SH-SY5Y (cell line): ENCODE measurements around the gene COX19.

Experiments used
- GATA2 ChIP-seq: IDR thresholded peaks from 2 replicates; pipeline ENCODE4 v1.6.1; 2011; ENCODE audit warnings: mild to moderate bottlenecking, low read depth, low read length
- GATA3 ChIP-seq: IDR thresholded peaks from 2 replicates; pipeline ENCODE4 v1.6.1; 2011; ENCODE audit warnings: low read depth, mild to moderate bottlenecking, low read length, moderate library complexity

DNA sequence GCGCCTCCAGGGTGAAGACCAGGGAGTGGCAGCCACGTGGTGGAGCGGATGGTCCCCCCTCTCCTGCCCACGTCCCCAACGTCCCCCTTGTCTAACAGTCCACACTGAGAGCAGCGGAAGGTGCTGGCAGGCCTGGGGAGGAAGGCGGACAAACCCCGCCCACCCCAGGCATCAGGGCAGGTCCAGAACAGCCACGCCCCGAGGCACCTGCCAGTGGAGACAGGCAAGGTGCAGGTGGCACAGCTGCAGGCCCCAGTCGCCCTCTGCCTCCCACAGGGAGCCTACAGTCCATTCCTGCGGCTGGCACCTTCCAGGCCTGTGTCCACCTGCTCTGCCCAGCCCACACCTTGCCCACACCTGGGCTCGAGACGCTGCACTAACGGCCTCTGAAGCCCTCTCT, 32.6 kb upstream of the COX19 start:
- TF ChIP-seq GATA3 (no peak), GATA2 (no peak)
